Coronary artery (tissue), 2 donors: ENCODE measurements around the gene DCHS1.

Experiments used
- DNase-seq: peaks from one replicate; pipeline ENCODE4 v3.0.0-alpha.2; 2017; ENCODE audit warnings: low spot score
- H3K27ac ChIP-seq, 2 donors: fragments of 200-600 bp; sonication (generic); one replicate each; pipeline ENCODE4 v1.5.1; 2016 to 2019
- H3K4me3 ChIP-seq: fragments of 200-600 bp; sonication (generic); 2 replicates; pipeline ENCODE4 v1.5.1; 2016; ENCODE audit warnings: mild to moderate bottlenecking, moderate library complexity
- TF ChIP-seq, protein P1 (sequence below): fragments of 200-600 bp; sonication (generic); IDR thresholded peaks from one replicate; pipeline ENCODE4 v1.5.1; 2019; ENCODE audit warnings: antibody characterized with exemption

The DCHS1 gene

DNA sequence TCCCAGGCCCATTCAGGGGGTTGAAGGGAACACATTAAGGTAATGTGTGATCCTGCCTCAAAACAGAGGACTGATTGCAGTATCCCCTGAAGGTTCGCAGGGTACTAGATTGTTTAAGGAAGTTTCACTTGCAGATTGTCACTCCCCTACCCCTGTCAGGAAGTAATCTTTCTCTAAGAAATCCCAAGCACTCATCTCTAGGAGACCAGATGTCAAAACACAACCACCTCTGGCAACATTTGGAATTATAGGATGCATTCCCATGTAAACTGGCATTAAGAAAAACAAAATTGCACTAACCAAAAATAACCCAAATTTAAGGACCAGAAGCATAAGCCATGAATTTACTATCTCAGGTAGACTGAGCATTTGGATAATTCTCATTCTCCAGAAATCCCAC, 25.9 kb upstream of the DCHS1 start:
- TF ChIP-seq, protein P1, sequence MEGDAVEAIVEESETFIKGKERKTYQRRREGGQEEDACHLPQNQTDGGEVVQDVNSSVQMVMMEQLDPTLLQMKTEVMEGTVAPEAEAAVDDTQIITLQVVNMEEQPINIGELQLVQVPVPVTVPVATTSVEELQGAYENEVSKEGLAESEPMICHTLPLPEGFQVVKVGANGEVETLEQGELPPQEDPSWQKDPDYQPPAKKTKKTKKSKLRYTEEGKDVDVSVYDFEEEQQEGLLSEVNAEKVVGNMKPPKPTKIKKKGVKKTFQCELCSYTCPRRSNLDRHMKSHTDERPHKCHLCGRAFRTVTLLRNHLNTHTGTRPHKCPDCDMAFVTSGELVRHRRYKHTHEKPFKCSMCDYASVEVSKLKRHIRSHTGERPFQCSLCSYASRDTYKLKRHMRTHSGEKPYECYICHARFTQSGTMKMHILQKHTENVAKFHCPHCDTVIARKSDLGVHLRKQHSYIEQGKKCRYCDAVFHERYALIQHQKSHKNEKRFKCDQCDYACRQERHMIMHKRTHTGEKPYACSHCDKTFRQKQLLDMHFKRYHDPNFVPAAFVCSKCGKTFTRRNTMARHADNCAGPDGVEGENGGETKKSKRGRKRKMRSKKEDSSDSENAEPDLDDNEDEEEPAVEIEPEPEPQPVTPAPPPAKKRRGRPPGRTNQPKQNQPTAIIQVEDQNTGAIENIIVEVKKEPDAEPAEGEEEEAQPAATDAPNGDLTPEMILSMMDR = no peak
- Histone ChIP-seq H3K4me3 (peak overlapping the region; percentile 95), H3K27ac (no peak overlapping the region)
- DNase-seq = no peak

DNA sequence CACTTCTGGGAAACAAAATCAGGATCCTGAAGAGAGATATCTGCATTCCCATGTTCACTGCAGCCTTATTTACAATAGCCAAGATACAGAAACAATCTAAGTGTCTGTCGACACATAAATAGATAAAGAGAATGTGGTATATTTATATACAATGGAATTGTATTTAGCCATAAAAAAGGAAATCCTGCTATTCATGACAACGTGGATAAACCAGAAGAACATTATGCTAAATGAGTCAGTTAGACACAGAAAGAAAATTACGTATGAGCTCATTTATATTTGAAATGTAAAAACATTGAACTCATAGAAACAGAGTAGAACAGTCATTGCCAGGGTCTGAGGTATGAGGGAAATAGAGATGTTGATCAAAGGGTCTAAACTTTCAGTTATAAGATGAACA, 21.4 kb upstream of the DCHS1 start:
- H3K4me3 ChIP-seq = no peak overlapping the region
- no peak for DNase-seq

DNA sequence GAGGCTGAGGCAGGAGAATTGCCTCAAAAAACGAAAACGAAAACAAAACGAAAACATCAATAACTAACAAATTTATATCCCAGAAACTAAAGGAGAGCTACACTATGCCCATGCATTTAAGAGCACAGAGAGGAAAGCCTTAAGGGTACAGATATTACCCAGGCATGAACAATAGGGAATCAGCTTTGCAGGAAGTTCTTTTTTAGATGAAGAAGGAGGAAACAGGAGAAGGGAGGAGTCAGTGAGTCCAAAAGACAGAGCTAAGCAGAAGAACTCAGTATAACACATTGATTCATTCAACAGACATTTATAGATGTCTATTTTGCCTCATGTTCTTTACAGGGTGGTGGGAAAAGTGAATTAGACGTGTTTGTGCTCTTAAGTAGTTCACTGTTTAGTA, 19.3 kb upstream of the DCHS1 start:
- Histone ChIP-seq H3K27ac (no peak overlapping the region), H3K4me3 (no peak overlapping the region)
- TF ChIP-seq, protein P1 = no peak
- no peak for DNase-seq

More for the DNA sequence above, 21.4 kb upstream of the DCHS1 start:
- H3K27ac ChIP-seq = no peak overlapping the region
- TF ChIP-seq, protein P1 = no peak

DNA sequence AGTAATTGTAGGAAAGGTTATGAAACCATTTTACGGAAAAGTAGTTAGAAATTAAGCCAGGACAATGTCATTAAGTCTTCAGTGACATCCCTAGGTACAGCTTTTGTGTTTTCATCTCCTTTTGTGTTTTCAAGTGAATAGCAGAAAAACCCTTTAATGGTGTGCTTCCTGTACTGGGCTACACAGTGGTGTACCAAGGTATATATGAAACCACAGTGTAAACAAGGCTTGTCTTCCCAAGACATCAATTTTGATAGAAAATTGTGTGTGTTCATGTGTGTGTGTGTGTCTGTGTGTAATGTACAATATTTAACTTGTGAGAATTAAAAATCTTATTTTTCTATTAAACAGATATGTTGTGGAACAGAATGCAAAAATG, 18.6 kb upstream of the DCHS1 start:
- no peak overlapping the region for H3K27ac ChIP-seq
- no peak overlapping the region for H3K4me3 ChIP-seq
- DNase-seq = no peak
- TF ChIP-seq, protein P1 = no peak

DNA sequence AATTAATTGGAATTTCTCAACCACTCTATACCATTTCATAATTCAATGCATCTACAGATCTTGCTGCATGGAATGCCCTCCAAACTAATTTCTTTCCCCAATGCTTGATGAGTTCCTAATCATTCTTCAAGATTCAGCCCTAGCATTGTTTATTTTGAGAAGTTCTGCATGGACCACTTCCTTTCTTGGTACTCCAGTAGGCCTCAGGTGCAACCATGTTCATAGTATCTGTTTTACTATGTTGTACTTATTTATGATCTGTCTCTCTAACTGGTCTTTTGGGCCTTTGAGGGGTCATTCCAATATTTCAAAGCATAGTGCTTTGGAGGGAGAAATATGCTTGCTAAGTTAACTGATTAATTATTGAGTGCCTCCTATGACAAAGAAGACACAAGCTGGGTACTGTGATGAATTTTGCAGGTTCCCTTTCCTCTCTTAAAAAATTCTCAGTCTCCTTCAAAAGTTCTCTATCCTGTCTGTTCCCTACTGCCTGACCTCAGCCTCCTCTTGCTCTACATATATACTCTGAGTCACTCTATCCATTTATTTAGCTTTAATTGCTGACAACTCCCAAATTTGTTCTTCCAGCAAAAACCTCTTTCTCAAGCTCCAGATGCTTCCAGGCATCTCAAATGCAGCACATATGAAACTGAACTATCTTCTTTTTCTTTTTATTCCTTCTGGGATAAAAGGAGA, 18.1 kb upstream of the DCHS1 start:
- H3K27ac ChIP-seq = no peak overlapping the region
- no peak for DNase-seq
- no peak overlapping the region for H3K4me3 ChIP-seq
- TF ChIP-seq, protein P1 = no peak

DNA sequence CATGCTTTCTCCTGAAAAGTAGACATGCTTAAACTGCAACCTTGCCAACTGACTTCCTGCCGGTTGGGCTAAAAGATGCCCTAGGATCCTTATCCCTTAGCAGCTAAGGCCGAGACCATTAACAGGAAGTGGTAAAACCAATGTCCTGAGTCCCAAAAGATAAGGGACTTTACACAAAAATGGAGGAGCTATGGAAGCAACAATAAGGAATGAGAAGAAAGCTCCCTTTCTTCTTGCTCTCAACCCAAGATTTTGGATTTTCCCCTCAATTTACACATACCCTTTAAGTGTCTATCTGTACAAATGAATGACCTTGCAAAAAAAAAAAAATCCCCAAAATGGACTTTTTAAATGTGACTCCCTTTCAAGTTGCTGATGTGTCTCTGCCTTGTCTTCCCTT, 16.4 kb upstream of the DCHS1 start:
- DNase-seq = no peak
- TF ChIP-seq, protein P1 = no peak
- H3K27ac ChIP-seq = no peak overlapping the region

DNA sequence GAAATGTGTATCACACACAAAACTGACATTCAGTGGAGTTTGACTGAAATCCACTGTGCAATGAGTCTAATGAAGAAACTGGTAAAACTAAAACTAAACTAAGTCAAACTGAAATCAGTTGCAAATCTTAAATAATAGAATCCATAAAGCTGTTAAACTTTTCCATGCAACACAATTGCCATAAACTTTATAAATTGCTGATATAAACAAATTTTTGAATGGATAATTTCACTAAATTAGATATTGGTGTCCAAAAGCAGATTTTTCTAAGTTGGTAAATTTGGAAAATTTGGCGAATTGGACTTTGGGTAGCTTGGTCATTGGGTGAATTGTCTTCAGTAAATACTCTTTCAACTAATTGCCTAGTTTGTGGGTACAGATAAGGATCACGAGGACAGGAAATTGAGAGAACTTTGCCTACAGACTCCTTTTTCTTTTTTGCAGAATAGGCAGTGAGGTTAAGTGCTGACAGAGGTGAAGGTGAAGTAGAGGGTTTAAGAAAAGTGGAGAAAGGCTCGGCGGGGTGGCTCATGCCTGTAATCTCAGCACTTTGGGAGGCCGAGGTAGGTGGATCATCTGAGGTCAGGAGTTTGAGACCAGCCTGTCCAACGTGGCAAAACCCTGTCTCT, 14.7 kb upstream of the DCHS1 start:
- H3K27ac ChIP-seq = no peak overlapping the region
- H3K4me3 ChIP-seq = no peak overlapping the region
- TF ChIP-seq, protein P1 = no peak
- no peak for DNase-seq

More for the DNA sequence above, 16.4 kb upstream of the DCHS1 start:
- H3K4me3 ChIP-seq = no peak overlapping the region
